Loucy (cell line): ENCODE data around the gene MOB3B.

ENCODE experiments used
- EZH2phosphoT487 ChIP-seq: fragments of 200-600 bp; IDR thresholded peaks from 2 replicates; pipeline ENCODE4 v1.6.1; 2018; ENCODE audit warnings: antibody characterized with exemption, mild to moderate bottlenecking, moderate library complexity, borderline replicate concordance
- TF ChIP-seq, protein P1 (sequence below): fragments of 200-600 bp; sonication (generic); conservative IDR thresholded peaks from 2 replicates; pipeline ENCODE4 v1.5.1; 2014; ENCODE audit warnings: mild to moderate bottlenecking, antibody characterized with exemption, low read length

DNA sequence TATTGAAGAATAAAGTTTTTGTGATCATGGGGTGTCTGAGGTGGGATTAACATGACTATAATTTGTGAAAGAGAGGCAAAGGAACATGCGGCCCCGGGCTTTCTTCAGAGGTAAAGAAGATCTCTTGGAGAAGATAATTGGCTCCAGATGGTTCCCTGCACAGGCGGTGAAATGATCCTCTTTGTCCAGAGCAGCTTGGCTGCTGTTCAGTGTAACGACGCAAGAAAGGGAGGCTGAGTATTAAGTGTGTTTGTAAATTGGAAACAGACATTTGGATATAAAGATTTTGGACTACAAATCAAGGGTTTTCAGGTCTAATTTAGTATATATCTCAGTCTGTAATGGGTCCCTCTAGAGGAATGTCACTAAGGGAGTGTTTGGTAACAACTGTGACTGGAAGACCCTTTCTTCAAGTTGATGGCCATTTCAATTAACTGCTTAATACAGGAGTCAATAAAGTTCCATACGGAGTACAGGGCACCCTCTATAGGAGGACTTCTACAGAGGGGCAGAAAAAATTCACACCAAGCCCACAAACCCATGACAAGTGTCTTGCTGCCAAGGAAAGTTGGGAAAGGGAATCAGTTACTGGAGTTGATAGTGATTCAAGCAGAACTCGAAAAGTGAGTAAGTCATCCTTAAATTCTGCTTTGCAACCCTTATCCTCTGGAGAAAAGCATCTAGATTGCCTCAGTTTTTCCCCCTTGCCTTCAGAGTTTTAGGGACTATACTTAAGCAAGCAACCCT is 236.8 kb downstream of the MOB3B start:
- TF ChIP-seq, protein P1, sequence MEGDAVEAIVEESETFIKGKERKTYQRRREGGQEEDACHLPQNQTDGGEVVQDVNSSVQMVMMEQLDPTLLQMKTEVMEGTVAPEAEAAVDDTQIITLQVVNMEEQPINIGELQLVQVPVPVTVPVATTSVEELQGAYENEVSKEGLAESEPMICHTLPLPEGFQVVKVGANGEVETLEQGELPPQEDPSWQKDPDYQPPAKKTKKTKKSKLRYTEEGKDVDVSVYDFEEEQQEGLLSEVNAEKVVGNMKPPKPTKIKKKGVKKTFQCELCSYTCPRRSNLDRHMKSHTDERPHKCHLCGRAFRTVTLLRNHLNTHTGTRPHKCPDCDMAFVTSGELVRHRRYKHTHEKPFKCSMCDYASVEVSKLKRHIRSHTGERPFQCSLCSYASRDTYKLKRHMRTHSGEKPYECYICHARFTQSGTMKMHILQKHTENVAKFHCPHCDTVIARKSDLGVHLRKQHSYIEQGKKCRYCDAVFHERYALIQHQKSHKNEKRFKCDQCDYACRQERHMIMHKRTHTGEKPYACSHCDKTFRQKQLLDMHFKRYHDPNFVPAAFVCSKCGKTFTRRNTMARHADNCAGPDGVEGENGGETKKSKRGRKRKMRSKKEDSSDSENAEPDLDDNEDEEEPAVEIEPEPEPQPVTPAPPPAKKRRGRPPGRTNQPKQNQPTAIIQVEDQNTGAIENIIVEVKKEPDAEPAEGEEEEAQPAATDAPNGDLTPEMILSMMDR = no peak
- no peak for TF ChIP-seq EZH2phosphoT487
